CD8-positive, alpha-beta memory T cell (primary cell): ENCODE measurements around the gene RPS14. TPM values are rescaled to one million over a fixed set of nuclear protein-coding genes. Genes with fewer than 3 reads are reported as not detected.
"Not testable (repeated sequence)": the region's sequence is repeated elsewhere in the genome, so short reads cannot be mapped to it uniquely, and the experiment has no call there.

Source experiments
- CTCF ChIA-PET: fragments of 350-600 bp; sonication (Branson Sonifier 250); formaldehyde crosslinking; loops from one replicate; lab custom pipeline; 2021; ENCODE audit warnings: antibody characterized with exemption; lab: Charles Lee
- POLR2A ChIA-PET: fragments of 350-600 bp; sonication (Branson Sonifier 250); formaldehyde crosslinking; loops from one replicate; lab custom pipeline; 2021; ENCODE audit warnings: antibody characterized with exemption; lab: Charles Lee
- DNase-seq, 5 donors: peaks; one replicate each; pipeline versions ENCODE4 v3.0.0 to v3.0.0-alpha.2; 2020 to 2022; ENCODE audit warnings: mixed read lengths in 1 of 5
- H3K27ac ChIP-seq: one replicate; pipeline ENCODE4 v1.7.0; 2013; ENCODE audit warnings: low read depth, mild to moderate bottlenecking, low read length, moderate library complexity
- H3K27me3 ChIP-seq: 2 replicates; pipeline ENCODE4 v1.7.0; 2013; ENCODE audit warnings: low read length, mild to moderate bottlenecking; ENCODE audit not compliant: insufficient read depth, poor library complexity, severe bottlenecking
- H3K36me3 ChIP-seq: 2 replicates; pipeline ENCODE4 v1.7.0; 2013; ENCODE audit warnings: mild to moderate bottlenecking, low read length, moderate library complexity; ENCODE audit not compliant: insufficient read depth
- H3K4me1 ChIP-seq: 2 replicates; pipeline ENCODE4 v1.7.0; 2013; ENCODE audit warnings: mild to moderate bottlenecking, low read length, moderate library complexity; ENCODE audit not compliant: insufficient read depth
- H3K4me3 ChIP-seq: 2 replicates; pipeline ENCODE4 v1.7.0; 2013; ENCODE audit warnings: mild to moderate bottlenecking, low read length
- H3K9me3 ChIP-seq: 2 replicates; pipeline ENCODE4 v1.7.0; 2013; ENCODE audit warnings: mild to moderate bottlenecking, low read length
- H3K27ac Mint-ChIP-seq, 8 donors: one replicate each; pipeline ENCODE4 v1.8.0; 2020 to 2021; ENCODE audit warnings: mixed read lengths in 8 of 8, mild to moderate bottlenecking in 6 of 8, inconsistent platforms in 3 of 8, moderate library complexity in 3 of 8
- H3K27me3 Mint-ChIP-seq, 2 donors: one replicate each; pipeline ENCODE4 v1.8.0; 2020 to 2021; ENCODE audit warnings: mixed read lengths in 2 of 2, mild to moderate bottlenecking in 1 of 2, moderate library complexity in 1 of 2
- H3K36me3 Mint-ChIP-seq, 3 donors: one replicate each; pipeline ENCODE4 v1.8.0; 2020 to 2021; ENCODE audit warnings: mixed read lengths in 3 of 3, inconsistent platforms in 1 of 3, mild to moderate bottlenecking in 1 of 3
- H3K4me1 Mint-ChIP-seq, 3 donors: one replicate each; pipeline ENCODE4 v1.8.0; 2020 to 2021; ENCODE audit warnings: mixed read lengths in 3 of 3, inconsistent platforms in 1 of 3, mild to moderate bottlenecking in 1 of 3
- H3K4me3 Mint-ChIP-seq, 7 donors: one replicate each; pipeline ENCODE4 v1.8.0; 2020 to 2021; ENCODE audit warnings: mixed read lengths in 7 of 7, mild to moderate bottlenecking in 6 of 7, moderate library complexity in 4 of 7, inconsistent platforms in 2 of 7
- H3K9me3 Mint-ChIP-seq, 5 donors: one replicate each; pipeline ENCODE4 v1.8.0; 2020 to 2022; ENCODE audit warnings: mixed read lengths in 5 of 5, mild to moderate bottlenecking in 3 of 5, moderate library complexity in 2 of 5, inconsistent platforms in 1 of 5
- polyA plus RNA-seq: library from polyadenylated mRNA; unstranded; fragments of 300-500 nt; fragmentation: Illumina TruSeq; gene quantifications from one replicate; pipeline ENCODE4 v1.2.3, GENCODE V29; 2021
- total RNA-seq, 2 experiments: library from RNA; stranded (reverse); gene quantifications; one replicate each; pipeline ENCODE4 v1.2.3, GENCODE V29; 2021

Gene RPS14
- total and polyA plus RNA-seq, 3 experiments from 2014 or later, result 2,924 to 6,416 (median 3,007) TPM

DNA sequence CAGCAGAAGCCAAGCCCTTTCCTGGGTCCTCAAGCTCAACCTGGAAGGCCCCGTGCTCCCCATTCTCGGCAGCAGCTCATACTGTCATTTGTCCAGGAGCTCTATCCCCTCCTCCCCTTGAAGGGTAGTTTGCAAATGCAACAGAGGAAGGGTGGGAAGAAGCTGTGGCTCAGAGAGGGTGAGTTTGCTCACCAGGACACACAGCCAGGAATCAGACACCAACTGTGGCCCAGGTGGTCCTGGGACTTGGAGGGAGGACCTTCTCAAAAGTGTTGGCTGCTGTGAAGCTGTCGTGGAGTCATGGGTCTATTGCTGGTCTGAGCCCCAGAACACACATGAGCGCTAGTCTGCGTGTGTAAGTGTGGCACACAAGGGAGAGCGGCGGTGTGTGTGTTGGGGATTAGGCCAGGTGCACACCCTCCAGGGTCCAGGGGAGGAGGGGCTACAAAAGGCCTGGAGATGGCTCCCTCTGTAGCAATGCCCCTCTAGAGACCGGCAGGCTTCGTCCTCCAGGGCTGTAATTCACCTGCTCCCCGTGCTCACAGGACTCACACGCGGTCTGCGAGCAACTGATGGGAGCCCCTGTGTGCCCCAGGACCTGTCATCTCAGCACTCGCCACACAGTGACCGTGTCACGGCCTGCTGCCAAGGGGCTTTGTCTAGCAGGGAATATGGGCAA is 8.2 kb upstream of the RPS14 start:
- H3K27ac Mint-ChIP-seq, result peak overlapping the region in 4 of 8 donors; percentile 29 to 91 (median 56)
- ChIA-PET CTCF (interaction anchor here (1.2 to 2.8 kb wide), 6 partner anchors 8 to 658 kb away, joined by 4 to 15 read pairs (median 5); partner anchors contain the start of genes RPS14 and SMIM3), POLR2A (interaction anchor here (2.1 kb wide), 1 partner anchor 7 kb away, joined by 6 read pairs; no protein-coding TSS in a partner anchor)
- no peaks in the 10 kb centered on the region for H3K36me3 Mint-ChIP-seq
- peaks cover 0 to 2% of the 10 kb centered on the region in 2 donors for H3K27me3 Mint-ChIP-seq
- H3K4me1 ChIP-seq, result peaks cover 31% of the 10 kb centered on the region
- H3K27me3 ChIP-seq, result no peaks in the 10 kb centered on the region
- H3K4me3 ChIP-seq, result no peak overlapping the region
- no peaks in the 10 kb centered on the region for H3K9me3 Mint-ChIP-seq
- H3K36me3 ChIP-seq, result no peaks in the 10 kb centered on the region
- DNase-seq, result no peak
- peak overlapping the region in 2 of 7 donors; percentile 43 to 44 for H3K4me3 Mint-ChIP-seq
- no peaks in the 10 kb centered on the region for H3K9me3 ChIP-seq
- no peak overlapping the region for H3K27ac ChIP-seq
- H3K4me1 Mint-ChIP-seq, result peaks cover 13 to 23% (median 19%) of the 10 kb centered on the region in 3 donors

DNA sequence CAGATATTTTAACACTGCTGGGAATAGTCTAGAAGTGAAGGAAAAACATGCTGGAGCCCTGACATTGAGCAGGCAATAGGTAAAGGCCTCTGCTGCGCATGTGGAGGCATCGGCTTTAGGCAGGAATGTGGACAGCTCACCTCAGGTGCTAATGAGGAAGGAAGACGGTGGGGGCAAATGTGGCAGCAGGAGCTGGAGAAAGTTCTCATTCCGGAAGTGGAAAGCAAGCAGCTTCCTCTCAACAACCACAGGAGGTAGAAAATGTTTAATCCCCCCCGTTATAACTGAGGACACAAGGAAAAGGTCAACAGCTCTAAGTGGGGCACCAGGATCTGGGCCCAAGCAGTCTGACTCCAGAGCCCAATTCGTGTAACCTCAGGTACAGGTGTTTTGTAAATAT is 7.6 kb upstream of the RPS14 start:
- H3K4me3 Mint-ChIP-seq, result peak overlapping the region in 1 of 7 donors; percentile 25

DNA sequence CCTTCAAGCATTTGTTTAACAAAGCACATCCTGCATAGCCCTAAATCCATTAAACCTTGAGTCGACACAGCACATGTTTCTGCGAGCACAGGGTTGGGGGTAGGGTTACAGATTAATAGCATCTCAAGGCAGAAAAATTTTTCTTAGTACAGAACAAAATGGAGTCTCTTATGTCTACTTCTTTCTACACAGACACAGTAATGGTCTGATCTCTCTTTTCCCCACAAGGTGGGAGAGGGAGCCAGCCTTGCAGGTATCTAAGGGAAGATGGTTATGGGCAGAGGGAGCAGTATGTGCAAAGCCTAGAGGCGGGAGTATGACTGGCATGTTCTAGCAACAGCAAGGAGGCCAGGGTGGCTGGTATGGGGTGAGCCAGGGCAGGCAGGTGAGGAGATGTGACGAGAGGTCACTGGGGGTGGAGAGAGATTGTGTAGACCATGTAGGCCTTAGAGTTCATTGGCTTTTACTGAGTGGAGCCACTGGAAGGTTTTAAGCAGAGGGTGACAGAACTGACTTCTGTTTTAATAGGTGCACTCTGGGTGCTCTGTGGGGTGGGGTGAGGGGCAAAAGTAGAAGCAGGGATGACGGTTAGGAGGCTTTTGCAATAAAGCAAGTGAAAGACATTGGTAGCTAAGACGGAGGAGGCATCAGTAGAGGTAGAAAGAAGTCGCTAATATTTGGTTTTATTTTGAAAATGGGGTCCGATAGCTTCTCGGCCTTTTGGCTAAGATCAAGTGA is 5.1 kb upstream of the RPS14 start:
- ChIA-PET POLR2A (no interaction called here), CTCF (interaction anchor here (2.1 kb wide), 1 partner anchor 392 kb away, joined by 8 read pairs; the partner anchor contains the start of gene IRGM)
- Histone ChIP-seq H3K4me1 (peaks cover 22% of the 10 kb centered on the region), H3K4me3 (no peak overlapping the region), H3K27me3 (no peaks in the 10 kb centered on the region), H3K27ac (no peak overlapping the region), H3K9me3 (no peaks in the 10 kb centered on the region), H3K36me3 (no peaks in the 10 kb centered on the region)
- Mint-ChIP-seq H3K9me3 (peaks cover 0 to 4% (median 0%) of the 10 kb centered on the region in 5 donors), H3K27me3 (peaks cover 0 to 2% of the 10 kb centered on the region in 2 donors), H3K27ac (no peak overlapping the region), H3K36me3 (peaks cover 0 to 2% (median 0%) of the 10 kb centered on the region in 3 donors), H3K4me1 (peaks cover 16 to 28% (median 24%) of the 10 kb centered on the region in 3 donors), H3K4me3 (no peak overlapping the region)
- DNase-seq, result no peak

More for the DNA sequence above, 7.6 kb upstream of the RPS14 start:
- Histone ChIP-seq H3K4me1 (peaks cover 31% of the 10 kb centered on the region), H3K4me3 (no peak overlapping the region), H3K27me3 (no peaks in the 10 kb centered on the region), H3K27ac (no peak overlapping the region), H3K36me3 (no peaks in the 10 kb centered on the region), H3K9me3 (no peaks in the 10 kb centered on the region)
- peak in 1 of 5 donors; percentile 17 for DNase-seq
- peak overlapping the region in 5 of 8 donors; percentile 12 to 67 (median 61) for H3K27ac Mint-ChIP-seq
- no peaks in the 10 kb centered on the region for H3K36me3 Mint-ChIP-seq
- no peaks in the 10 kb centered on the region for H3K9me3 Mint-ChIP-seq
- H3K27me3 Mint-ChIP-seq, result peaks cover 0 to 2% of the 10 kb centered on the region in 2 donors
- ChIA-PET CTCF (interaction anchor here (1.2 to 2.1 kb wide), 3 partner anchors 103 to 658 kb away, joined by 4 to 8 read pairs (median 5); partner anchors contain the start of gene IRGM), POLR2A (no interaction called here)
- peaks cover 13 to 23% (median 19%) of the 10 kb centered on the region in 3 donors for H3K4me1 Mint-ChIP-seq

DNA sequence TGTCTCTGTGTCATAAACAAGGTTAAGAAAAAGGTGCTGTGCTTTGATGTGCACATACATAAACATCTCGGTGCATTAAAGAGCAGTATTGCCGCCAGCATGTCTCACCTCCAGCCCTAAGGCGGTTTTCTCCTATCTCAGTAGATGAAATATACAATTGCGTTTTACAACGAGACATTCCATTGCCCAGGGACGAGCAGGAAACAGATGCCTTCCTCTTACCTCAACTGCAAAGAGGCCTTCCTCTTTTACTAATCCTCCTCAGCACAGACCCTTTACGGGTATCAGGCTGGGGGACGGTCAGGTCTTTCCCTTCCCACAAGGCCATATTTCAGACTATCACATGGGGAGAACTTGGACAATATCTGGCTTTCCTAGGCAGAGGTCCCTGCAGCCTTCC is 4.5 kb upstream of the RPS14 start:
- DNase-seq, H3K36me3 Mint-ChIP-seq, H3K4me3 Mint-ChIP-seq, H3K4me3 ChIP-seq, H3K27me3 ChIP-seq, H3K27ac ChIP-seq, H3K27me3 Mint-ChIP-seq, H3K9me3 ChIP-seq, H3K9me3 Mint-ChIP-seq, H3K36me3 ChIP-seq, POLR2A ChIA-PET, H3K27ac Mint-ChIP-seq: not testable (repeated sequence)
- H3K4me1 Mint-ChIP-seq, result peaks cover 15 to 27% (median 22%) of the 10 kb centered on the region in 3 donors
- peaks cover 18% of the 10 kb centered on the region for H3K4me1 ChIP-seq
- CTCF ChIA-PET, result interaction anchor here (1.1 kb wide), 1 partner anchor 662 kb away, joined by 3 read pairs; no protein-coding TSS in a partner anchor

DNA sequence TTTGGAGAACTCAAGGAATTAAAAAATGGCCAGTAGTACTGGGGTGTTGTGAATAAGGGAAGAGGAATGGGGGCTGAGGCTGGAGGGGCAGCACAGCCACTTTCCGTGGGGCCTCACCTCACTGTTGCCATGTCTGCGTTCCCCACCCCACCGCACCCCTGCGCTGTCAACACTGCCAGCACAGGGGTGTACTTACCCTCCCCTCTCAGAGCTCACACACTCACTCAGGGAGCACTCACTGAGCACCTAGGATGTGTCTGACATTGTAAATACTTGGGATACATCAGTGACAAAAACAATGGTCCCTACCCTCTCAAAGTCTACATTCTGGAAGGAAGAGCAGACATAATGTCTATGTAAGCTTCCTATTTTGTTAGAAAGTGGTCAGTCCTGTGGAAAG is 3.4 kb upstream of the RPS14 start:
- Histone ChIP-seq H3K27ac (no peak overlapping the region), H3K9me3 (no peaks in the 10 kb centered on the region), H3K4me1 (peaks cover 23% of the 10 kb centered on the region), H3K36me3 (peaks cover 2% of the 10 kb centered on the region), H3K4me3 (no peak overlapping the region), H3K27me3 (no peaks in the 10 kb centered on the region)
- no peak overlapping the region for H3K4me3 Mint-ChIP-seq
- ChIA-PET CTCF (interaction anchor here (1.1 kb wide), 1 partner anchor 663 kb away, joined by 3 read pairs; no protein-coding TSS in a partner anchor), POLR2A (no interaction called here)
- no peak overlapping the region for H3K27ac Mint-ChIP-seq
- peaks cover 4 to 20% (median 5%) of the 10 kb centered on the region in 3 donors for H3K36me3 Mint-ChIP-seq
- peaks cover 24 to 31% (median 27%) of the 10 kb centered on the region in 3 donors for H3K4me1 Mint-ChIP-seq
- no peak for DNase-seq
- peaks cover 0 to 4% (median 0%) of the 10 kb centered on the region in 5 donors for H3K9me3 Mint-ChIP-seq
- H3K27me3 Mint-ChIP-seq, result peaks cover 0 to 2% of the 10 kb centered on the region in 2 donors

DNA sequence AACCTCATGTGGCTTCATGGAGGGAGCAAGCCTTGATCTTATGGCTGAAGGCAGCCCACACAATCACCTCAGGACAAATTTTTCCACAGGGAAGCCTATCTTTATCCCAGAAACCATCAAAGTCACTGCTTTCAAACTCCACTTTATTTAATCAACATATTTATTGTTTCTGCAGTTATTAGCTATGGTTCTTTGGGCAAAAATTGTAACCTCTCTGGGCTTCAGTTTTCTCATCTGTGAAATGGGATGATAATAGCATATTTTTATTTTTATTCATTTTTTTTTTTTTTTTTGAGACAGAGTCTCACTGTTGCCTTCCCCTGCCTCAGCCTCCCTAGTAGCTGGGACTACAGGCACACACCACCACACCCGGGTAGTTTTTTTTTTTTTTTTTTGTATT is 2.1 kb upstream of the RPS14 start:
- POLR2A ChIA-PET, result no interaction called here
- H3K4me1 Mint-ChIP-seq, result peaks cover 23 to 33% (median 30%) of the 10 kb centered on the region in 3 donors

DNA sequence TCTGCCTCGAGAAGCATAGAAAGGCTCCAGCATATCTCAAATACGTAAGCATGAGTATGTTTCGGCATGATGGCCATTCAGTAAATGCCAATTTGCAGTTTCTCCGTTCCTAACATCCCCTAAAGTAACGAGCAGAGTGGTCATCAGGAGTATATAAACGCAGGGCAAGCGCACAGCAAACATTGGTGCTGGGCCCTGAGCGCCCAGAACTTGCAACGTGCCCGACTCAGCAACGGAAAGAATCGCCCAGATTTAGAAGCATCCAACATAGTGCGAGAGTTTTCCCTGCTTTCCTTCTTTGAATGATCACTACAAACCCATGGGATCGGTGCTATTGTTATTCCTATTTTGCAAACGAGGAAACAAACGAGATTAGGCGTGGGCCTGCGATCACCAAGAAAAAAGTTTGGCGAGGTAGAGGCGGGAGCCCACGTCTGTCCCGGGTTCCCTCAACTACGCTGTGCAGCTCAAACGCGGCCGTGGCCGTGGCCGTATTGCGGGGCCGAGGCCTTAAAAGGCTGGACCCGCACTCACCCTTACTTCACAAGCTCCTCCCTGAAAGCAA is 505 bp downstream of the RPS14 start:
- peaks cover 39% of the 10 kb centered on the region for H3K36me3 ChIP-seq
- H3K4me3 ChIP-seq, result peak overlapping the region; percentile 79
- Mint-ChIP-seq H3K36me3 (peaks cover 11 to 59% (median 22%) of the 10 kb centered on the region in 3 donors), H3K4me1 (peaks cover 32 to 45% (median 40%) of the 10 kb centered on the region in 3 donors), H3K9me3 (peaks cover 0 to 4% (median 0%) of the 10 kb centered on the region in 5 donors), H3K4me3 (peak overlapping the region; percentile 96 to 99 (median 99)), H3K27ac (peak overlapping the region; percentile 99 to 100 (median 100)), H3K27me3 (no peaks in the 10 kb centered on the region)
- H3K27ac ChIP-seq, result peak overlapping the region; percentile 98
- DNase-seq, result no peak
- ChIA-PET POLR2A (interaction anchor here (1.0 to 1.9 kb wide), 7 partner anchors 13 to 253 kb away, joined by 3 to 37 read pairs (median 3); partner anchors contain the start of genes CD74 and RBM22), CTCF (interaction anchor here (0.7 to 2.7 kb wide), 14 partner anchors 9 to 329 kb away, joined by 3 to 23 read pairs (median 4); partner anchors contain the start of genes CD74 and SMIM3)
- H3K27me3 ChIP-seq, result no peaks in the 10 kb centered on the region
- H3K4me1 ChIP-seq, result peaks cover 27% of the 10 kb centered on the region
- no peaks in the 10 kb centered on the region for H3K9me3 ChIP-seq

More for the DNA sequence above, 2.1 kb upstream of the RPS14 start:
- no peak overlapping the region for H3K4me3 Mint-ChIP-seq
- H3K27me3 Mint-ChIP-seq, result no peaks in the 10 kb centered on the region
- H3K36me3 Mint-ChIP-seq, result peaks cover 5 to 33% (median 9%) of the 10 kb centered on the region in 3 donors
- Histone ChIP-seq H3K4me1 (peaks cover 23% of the 10 kb centered on the region), H3K9me3 (no peaks in the 10 kb centered on the region), H3K4me3 (no peak overlapping the region), H3K27me3 (no peaks in the 10 kb centered on the region), H3K36me3 (peaks cover 15% of the 10 kb centered on the region), H3K27ac (no peak overlapping the region)
- peaks cover 0 to 4% (median 0%) of the 10 kb centered on the region in 5 donors for H3K9me3 Mint-ChIP-seq
- CTCF ChIA-PET, result interaction anchor here (0.7 to 2.7 kb wide), 5 partner anchors 40 to 643 kb away, joined by 3 to 23 read pairs (median 3); partner anchors contain the start of genes CD74 and RBM22
- DNase-seq, result no peak
- no peak overlapping the region for H3K27ac Mint-ChIP-seq
